ENCODE data around the gene GATAD1. TPM values are rescaled to one million over a fixed set of nuclear protein-coding genes. Genes with fewer than 3 reads are reported as not detected.

GATAD1 gene
- total RNA-seq, 1 donor from 2014 or later, result 53.6 TPM

GRCh38 chr7:92417913-92418312, 29.4 kb upstream of the GATAD1 start:
- Mint-ChIP-seq H3K4me3 (no peak overlapping the region), H3K4me1 (peaks cover 22% of the 10 kb centered on the region), H3K36me3 (no peaks in the 10 kb centered on the region), H3K9me3 (no peaks in the 10 kb centered on the region), H3K27me3 (ENCODE audit: low read depth) (peaks cover 1% of the 10 kb centered on the region), H3K27ac (no peak overlapping the region)
- TF ChIP-seq, protein P1, sequence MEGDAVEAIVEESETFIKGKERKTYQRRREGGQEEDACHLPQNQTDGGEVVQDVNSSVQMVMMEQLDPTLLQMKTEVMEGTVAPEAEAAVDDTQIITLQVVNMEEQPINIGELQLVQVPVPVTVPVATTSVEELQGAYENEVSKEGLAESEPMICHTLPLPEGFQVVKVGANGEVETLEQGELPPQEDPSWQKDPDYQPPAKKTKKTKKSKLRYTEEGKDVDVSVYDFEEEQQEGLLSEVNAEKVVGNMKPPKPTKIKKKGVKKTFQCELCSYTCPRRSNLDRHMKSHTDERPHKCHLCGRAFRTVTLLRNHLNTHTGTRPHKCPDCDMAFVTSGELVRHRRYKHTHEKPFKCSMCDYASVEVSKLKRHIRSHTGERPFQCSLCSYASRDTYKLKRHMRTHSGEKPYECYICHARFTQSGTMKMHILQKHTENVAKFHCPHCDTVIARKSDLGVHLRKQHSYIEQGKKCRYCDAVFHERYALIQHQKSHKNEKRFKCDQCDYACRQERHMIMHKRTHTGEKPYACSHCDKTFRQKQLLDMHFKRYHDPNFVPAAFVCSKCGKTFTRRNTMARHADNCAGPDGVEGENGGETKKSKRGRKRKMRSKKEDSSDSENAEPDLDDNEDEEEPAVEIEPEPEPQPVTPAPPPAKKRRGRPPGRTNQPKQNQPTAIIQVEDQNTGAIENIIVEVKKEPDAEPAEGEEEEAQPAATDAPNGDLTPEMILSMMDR (IDR thresholded peaks at IDR 0.05; ENCODE audit: unreplicated experiment), result no peak
- no peak for DNase-seq (ENCODE audit: low spot score in 2 of 2, unreplicated experiment in 2 of 2)

DNA sequence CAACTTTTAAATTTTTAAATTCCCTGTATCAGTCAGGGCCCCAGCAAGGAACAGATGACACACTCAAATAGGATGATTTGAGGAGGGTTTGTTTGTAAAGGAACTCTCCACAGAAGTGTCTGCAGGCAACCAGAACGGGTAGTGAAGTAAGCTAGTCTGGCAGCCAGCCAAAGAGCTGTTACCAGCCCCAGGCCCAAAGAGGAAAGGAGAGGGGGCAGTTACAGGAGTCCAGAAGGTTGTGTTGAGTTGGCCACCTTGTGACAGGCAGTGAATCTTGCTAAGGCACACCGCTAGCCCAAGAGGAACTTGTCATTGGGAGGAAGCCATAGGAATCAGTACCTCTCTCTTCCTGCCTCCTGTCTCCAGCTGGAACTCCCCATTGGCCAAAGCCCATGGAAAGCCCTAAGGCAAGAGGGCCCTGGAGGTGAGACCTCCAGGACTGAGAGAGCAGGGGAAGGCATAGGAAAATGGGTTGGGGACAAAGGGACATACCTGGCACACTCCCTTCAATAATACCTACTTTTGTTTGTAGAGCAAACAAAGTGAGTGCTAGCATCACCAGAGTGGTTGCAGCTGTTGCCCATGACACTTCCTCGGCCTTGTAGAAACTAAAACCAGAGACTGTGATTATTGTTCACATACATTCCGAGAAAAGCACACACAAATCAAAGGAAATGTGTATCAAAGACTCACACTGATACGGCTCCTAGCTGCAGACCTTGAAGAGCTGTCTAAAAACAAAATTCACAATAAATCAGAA, 25.4 kb upstream of the GATAD1 start:
- DNase-seq (ENCODE audit: low spot score in 2 of 2, unreplicated experiment in 2 of 2), result peak in 1 of 2 experiments; percentile 45
- Mint-ChIP-seq H3K4me1 (peaks cover 27% of the 10 kb centered on the region), H3K9me3 (no peaks in the 10 kb centered on the region), H3K36me3 (no peaks in the 10 kb centered on the region), H3K4me3 (no peak overlapping the region), H3K27me3 (ENCODE audit: low read depth) (no peaks in the 10 kb centered on the region), H3K27ac (peak overlapping the region; percentile 53)
- TF ChIP-seq, protein P1 (IDR thresholded peaks at IDR 0.05; ENCODE audit: unreplicated experiment), result no peak

- DNase-seq (ENCODE audit: low spot score in 2 of 2, unreplicated experiment in 2 of 2), result no peak
- no peak overlapping the region for H3K4me3 Mint-ChIP-seq
- H3K36me3 Mint-ChIP-seq, result no peaks in the 10 kb centered on the region
- no peaks in the 10 kb centered on the region for H3K9me3 Mint-ChIP-seq
- no peaks in the 10 kb centered on the region for H3K27me3 Mint-ChIP-seq (ENCODE audit: low read depth)
- TF ChIP-seq, protein P1 (IDR thresholded peaks at IDR 0.05; ENCODE audit: unreplicated experiment), result no peak
- H3K27ac Mint-ChIP-seq, result no peak overlapping the region
- H3K4me1 Mint-ChIP-seq, result peaks cover 27% of the 10 kb centered on the region
These were observed 24.4 kb upstream of the GATAD1 start for GRCh38 chr7:92422926-92423325.

DNA sequence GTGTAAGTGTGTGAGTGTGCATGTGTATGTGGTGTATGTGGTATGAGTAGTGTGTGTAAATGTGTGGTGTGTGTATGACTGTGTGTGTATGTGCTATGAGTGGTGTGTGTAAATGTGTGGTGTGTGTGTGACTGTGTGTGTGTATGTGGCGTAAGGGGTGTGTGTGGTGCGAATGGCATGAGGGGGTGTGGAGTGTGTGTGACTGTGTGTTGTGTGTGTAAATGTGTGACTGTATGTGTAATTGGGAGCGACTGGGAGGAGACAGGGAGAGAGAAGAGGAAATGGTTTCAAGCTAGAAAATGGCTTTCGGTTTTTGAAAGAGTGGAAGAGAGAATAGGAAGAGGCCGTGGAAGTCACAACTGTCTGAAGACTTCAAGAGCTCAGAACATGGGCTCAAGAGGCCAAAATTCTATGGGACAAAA, 23.6 kb upstream of the GATAD1 start:
- no peaks in the 10 kb centered on the region for H3K36me3 Mint-ChIP-seq
- no peak for DNase-seq (ENCODE audit: low spot score in 2 of 2, unreplicated experiment in 2 of 2)
- no peaks in the 10 kb centered on the region for H3K27me3 Mint-ChIP-seq (ENCODE audit: low read depth)

GRCh38 chr7:92425311-92425947, 21.9 kb upstream of the GATAD1 start:
- Mint-ChIP-seq H3K27me3 (ENCODE audit: low read depth) (no peaks in the 10 kb centered on the region), H3K36me3 (no peaks in the 10 kb centered on the region), H3K9me3 (no peaks in the 10 kb centered on the region), H3K4me3 (no peak overlapping the region), H3K27ac (no peak overlapping the region), H3K4me1 (peaks cover 27% of the 10 kb centered on the region)
- no peak for DNase-seq (ENCODE audit: low spot score in 2 of 2, unreplicated experiment in 2 of 2)
- TF ChIP-seq, protein P1 (IDR thresholded peaks at IDR 0.05; ENCODE audit: unreplicated experiment), result no peak

More for the DNA sequence above, 23.6 kb upstream of the GATAD1 start:
- Mint-ChIP-seq H3K9me3 (no peaks in the 10 kb centered on the region), H3K4me3 (peak overlapping the region; percentile 1), H3K4me1 (peaks cover 27% of the 10 kb centered on the region), H3K27ac (no peak overlapping the region)
- TF ChIP-seq, protein P1 (IDR thresholded peaks at IDR 0.05; ENCODE audit: unreplicated experiment), result no peak
